Right lobe of liver (tissue), 4 donors: Measurements from ENCODE around the gene NOP16.

Source experiments
- POLR2A ChIP-seq: fragments of 450-650 bp; IDR thresholded peaks from one replicate; pipeline ENCODE4 v1.6.1; 2017; ENCODE audit warnings: antibody characterized with exemption, mild to moderate bottlenecking
- TF ChIP-seq, protein P1 (sequence below), 4 donors: fragments of 200-600 bp in 3 of 4; fragments of 450-650 bp in 1 of 4; IDR thresholded peaks; one replicate each; pipeline versions ENCODE4 v1.5.1 to v1.8.0; 2016 to 2022; ENCODE audit warnings: antibody characterized with exemption in 4 of 4, mild to moderate bottlenecking in 2 of 4
- donor health status: DM: no; HTN: no; CAD: no.
- donor health status: DM: no; HTN: no; CAD: no.
- donor health status: DM: no; HTN: yes; CAD: no.

- TF ChIP-seq, protein P1, sequence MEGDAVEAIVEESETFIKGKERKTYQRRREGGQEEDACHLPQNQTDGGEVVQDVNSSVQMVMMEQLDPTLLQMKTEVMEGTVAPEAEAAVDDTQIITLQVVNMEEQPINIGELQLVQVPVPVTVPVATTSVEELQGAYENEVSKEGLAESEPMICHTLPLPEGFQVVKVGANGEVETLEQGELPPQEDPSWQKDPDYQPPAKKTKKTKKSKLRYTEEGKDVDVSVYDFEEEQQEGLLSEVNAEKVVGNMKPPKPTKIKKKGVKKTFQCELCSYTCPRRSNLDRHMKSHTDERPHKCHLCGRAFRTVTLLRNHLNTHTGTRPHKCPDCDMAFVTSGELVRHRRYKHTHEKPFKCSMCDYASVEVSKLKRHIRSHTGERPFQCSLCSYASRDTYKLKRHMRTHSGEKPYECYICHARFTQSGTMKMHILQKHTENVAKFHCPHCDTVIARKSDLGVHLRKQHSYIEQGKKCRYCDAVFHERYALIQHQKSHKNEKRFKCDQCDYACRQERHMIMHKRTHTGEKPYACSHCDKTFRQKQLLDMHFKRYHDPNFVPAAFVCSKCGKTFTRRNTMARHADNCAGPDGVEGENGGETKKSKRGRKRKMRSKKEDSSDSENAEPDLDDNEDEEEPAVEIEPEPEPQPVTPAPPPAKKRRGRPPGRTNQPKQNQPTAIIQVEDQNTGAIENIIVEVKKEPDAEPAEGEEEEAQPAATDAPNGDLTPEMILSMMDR (IDR thresholded peaks at IDR 0.05): no peak
- TF ChIP-seq POLR2A: no peak
Measured at GRCh38 chr5:176369934-176370711, 18.3 kb downstream of the NOP16 start.
